HG03469 (cell line): Measurements from ENCODE around the gene PLA2G4F.

Source experiments
- ATAC-seq: cut with Tn5 transposase; IDR thresholded peaks from one replicate; pipeline ENCODE4 v1.9.1; 2021; ENCODE audit warnings: mild to moderate bottlenecking, moderate library complexity, moderate number of reproducible peaks; ENCODE audit not compliant: unreplicated experiment

The PLA2G4F gene

GRCh38 chr15:42148808-42149492, 7.5 kb downstream of the PLA2G4F start:
- no peak for ATAC-seq

GRCh38 chr15:42147431-42147735, 9.1 kb downstream of the PLA2G4F start:
- no peak for ATAC-seq

- ATAC-seq: no peak
Observed at GRCh38 chr15:42146551-42147430, 9.6 kb downstream of the PLA2G4F start.

- ATAC-seq: no peak
Observed at GRCh38 chr15:42145546-42146455, 10.6 kb downstream of the PLA2G4F start.

DNA sequence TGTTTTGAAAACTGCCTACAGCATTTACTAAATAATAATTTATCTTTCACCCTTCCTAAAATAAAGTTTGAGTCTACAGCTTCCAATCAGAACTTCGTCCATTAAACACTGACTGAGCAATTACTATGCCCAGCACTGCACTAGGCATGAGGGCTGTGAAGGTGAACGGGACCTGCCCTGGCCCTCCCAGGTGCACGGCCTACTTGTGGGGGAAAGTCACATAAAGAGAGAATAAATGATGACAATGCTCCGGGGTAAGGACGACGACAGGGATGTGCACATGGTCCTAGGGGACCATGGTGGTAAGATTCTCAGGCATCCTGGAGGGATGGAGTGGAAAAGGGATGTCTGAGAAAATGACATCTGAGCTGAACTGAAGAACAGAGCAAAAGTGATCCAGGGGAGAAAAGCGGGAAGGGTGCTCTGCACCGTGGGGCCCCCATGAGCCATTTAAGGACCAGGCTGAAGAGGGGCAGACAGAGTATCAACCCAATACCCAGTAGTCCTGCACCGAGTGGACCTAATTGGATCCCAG, 11.5 kb downstream of the PLA2G4F start:
- ATAC-seq: no peak

DNA sequence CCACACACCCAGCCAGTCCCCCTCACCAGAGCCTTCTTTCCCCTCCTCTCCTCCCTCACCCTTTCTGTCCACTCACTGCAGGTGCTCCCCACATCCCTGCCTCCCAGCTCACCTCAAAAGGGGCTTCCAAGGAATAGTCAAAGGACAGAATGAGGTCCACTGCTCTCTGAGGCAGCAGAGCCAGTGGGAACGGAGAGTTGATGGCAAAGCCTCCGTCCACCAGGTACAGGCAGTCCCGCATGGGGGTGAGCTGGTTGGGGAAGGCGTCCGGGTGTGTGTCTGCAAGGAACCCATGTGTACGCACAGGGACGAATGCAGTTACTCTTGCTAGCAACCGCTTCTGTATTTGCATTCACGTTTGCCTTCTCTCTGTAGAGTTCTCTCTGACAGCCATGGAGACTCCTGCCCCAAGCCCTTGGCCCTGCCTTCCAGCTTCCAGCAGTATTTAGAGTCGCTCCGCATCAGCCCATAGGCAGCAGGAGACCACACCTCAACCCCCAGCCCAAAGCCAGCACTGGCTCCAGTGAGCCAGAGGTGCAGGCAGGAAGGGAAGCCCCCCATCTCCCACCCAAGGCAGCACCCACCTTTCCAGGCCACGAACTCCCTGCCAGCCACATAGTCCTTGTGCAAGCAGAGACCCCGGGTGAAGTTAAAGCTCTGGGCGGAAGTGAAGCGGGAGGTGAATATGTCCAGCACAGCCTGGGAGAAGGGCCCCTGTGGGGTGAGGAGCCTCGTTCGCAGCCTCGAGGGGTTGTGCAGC, 12.4 kb downstream of the PLA2G4F start:
- no peak for ATAC-seq

DNA sequence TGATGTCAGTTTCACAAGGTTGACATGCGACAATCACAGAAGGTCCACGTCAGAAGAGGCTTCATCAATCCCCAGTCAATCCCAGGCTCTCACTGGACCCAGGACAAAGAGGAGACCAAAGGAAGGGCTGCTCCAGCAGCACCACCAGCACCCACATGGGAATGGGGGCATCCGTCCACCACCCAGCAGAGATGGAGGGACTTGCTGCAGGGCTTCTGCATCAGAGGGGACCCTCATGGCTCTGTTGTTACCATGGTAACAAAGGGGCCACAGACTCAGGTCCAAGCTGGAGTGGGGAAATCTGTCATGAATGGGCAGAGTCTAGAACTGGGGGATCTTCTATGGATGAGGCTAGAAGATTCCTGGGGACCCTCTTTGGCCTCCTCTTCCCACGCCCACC, 13.1 kb downstream of the PLA2G4F start:
- no peak for ATAC-seq

DNA sequence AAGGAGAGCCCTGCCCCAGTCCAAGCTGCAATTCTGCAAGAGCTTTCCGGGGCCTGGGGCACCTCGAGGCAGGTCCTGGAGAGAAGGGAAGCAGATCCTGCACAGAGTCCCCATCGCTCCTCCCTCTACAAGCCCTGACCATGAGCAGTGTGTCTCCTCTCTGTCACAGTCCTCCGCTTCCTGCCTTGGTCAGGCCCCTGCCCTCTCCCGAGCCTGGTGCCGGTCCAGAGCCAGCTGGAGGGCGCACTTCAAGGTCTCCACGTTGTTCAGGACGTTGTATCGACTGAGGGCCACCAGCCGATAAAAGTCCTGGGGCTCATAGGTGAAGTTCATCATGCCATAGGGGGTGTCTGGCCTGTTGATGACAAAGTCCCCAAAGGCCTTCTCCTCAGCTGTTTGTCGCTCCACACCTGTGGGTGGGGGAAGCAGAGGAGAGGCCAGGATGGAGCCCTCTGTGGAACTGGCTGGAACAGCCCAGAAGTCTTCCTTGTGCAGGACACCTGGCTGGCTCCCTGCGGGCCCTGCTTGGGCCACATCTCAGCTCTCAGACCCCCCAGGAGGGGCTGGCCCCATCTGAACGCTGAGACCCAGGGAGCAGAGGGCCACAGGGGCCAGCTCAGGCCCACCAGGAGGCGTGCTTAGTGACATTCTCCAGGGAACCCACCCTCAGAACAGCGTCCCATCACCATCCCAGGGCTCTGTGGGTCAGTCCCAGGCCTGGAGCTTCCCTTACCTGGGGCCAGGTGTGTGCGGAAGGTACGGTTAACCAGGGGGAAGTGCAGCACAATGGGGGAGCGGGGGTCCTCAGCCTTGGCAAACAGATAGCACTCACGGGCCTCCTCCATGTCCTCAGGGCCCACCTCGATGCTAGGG, 14.4 kb downstream of the PLA2G4F start:
- ATAC-seq: no peak

DNA sequence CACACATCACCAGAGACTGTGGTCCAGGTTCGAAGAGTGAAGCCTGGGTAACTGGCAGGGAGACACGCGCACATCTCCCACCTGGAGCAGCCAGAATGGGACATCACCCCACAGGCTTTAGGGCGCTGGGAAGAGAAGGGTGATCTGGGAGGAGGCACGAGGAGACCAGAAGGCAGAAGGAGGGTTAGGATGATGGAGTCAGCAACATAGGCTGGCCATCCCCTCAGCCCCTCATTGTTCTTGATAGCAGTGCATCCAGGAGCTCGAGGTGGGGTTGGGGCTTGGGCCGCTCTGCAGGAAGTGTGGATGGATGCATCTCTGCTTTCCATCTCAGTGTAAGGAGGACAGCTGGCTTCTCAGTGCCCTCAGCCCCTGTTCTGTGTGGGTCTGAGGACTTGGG, 15.2 kb downstream of the PLA2G4F start:
- ATAC-seq: no peak

GRCh38 chr15:42140383-42141070, 15.9 kb downstream of the PLA2G4F start:
- no peak for ATAC-seq

GRCh38 chr15:42139596-42139995, 16.8 kb downstream of the PLA2G4F start:
- ATAC-seq: no peak

DNA sequence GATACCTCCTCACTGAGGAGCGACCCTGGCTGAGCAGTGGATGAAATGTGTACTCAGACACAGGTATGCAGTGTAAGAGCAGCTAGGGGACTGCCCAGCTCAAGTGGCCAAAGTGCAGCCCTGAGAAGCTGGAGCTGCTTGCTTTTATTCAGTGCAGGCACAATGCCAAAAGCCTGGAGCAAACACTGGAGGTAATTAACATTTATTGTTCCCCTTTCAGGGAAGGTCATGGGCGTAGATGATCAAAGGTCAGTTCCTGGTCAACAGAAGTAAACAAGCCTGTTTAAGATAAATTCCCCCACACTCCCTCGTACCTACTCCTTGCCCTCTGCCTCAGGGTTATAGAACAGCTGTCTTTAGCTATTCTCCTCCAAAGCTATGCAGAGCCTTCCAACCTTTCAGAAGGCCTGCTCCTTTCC, 17.5 kb downstream of the PLA2G4F start:
- no peak for ATAC-seq

GRCh38 chr15:42138411-42138810, 18.0 kb downstream of the PLA2G4F start:
- no peak for ATAC-seq

DNA sequence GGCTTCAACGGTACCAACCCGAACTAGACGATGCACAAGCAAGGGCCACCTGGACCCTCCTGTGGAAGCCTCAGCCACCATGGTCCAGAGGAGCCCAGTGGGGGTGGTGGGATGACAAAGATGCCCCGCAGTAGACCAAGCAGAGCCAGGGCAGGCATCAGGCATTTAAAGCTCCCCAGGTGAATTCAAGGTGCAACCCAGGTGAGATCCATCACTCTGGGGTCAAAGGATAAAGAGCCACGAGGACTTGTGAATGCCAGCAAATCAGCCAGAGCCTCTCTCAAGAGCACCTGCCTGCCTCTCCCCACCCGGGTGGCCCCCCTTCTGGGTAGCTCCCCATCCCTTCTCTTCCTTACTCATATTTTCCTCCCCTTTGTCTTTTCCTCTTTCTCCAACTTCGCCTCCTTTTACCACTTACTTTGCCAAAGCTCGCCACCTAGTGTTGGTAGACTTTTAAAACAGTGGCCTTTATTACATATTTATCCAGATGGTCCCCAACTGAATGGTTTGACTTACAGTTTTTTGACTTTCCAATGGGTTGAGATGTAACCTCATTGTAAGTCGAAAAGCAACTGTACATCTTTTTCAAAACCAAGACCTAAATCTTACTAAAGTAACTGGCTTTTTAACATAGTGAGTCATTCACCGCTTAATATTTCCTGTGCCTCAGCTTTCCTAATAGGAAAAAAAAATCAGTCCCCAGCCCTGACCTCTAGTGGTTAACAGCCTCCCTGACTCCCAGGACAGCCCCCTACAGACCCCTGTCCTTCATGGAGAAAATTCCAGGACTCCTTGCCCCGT, 18.8 kb downstream of the PLA2G4F start:
- ATAC-seq: no peak

DNA sequence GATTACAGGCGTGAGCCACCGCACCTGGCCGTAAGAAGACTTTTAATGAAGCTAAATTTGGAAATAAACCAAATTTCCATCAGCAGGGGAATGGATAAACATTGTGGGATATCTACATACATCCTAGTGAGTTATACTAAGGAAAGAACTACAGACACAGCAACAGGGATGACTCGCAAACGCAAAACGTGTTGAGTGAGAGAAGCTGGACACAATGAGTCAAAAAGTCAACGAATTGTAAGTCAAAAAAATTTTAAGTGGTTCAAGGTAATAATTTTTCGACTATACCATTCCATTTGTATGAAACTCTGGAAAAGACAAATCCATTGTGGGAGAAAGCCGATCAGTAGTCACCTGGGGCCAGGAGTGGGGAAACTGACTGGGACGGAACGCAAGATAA, 19.9 kb downstream of the PLA2G4F start:
- ATAC-seq: no peak

DNA sequence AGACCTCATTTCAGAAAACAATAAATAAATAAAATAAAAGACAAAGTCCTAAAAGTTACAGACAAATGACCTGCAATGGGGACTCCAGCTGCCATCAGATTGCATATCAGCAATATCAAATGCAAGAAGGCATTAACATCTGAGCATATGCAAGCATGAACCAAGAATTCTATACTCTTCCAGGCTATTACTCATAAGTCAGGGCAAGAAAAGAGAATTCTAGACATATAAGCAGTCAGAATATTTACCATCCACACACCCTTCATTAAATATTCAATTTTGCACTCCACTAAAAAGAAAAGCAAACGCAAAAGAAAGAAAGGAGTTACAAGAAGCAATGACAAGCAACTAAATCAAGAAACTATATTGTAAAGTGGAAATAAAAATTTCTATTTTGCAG, 21.1 kb downstream of the PLA2G4F start:
- ATAC-seq: no peak

DNA sequence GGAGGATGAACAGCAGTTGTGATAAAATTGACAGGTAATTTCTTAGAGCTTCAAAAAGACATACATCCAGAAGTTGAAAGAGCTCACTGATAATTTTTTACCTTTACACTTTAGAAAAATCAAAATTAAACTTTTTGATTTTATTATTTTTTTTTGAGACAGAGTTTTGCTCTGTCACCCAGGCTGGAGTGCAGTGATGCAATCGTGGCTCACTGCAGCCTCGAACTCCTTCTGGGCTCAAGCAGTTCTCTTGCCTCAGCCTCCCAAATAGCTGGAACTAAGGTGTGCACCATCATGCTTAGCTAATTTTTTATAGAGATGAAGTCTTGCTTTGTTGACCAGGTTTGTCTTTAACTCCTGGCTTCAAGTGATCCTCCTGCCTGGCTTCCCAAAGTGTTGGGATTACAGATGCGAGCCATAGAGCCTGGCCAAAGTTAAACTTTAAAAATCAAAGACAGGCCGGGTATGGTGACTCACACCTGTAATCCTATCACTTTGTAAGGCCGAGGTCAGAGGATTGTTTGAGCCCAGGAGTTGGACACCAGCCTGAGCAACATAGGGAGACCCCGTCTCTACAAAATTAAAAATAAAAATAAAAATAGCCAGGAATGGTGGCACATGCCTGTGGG, 21.7 kb downstream of the PLA2G4F start:
- ATAC-seq: no peak
